BJ (cell line): Measurements from ENCODE around the gene CD244. TPM values are rescaled to one million over a fixed set of nuclear protein-coding genes. Genes with fewer than 3 reads are reported as not detected.
"Not testable (repeated sequence)": the region's sequence is repeated elsewhere in the genome, so short reads cannot be mapped to it uniquely, and the experiment has no call there.

Source experiments
- CTCF ChIA-PET: fragments of 350-600 bp; formaldehyde crosslinking; extraction: SDS; loops from one replicate; lab custom pipeline; 2021; ENCODE audit warnings: antibody characterized with exemption, inconsistent platforms; lab: Yijun Ruan, JAX
- POLR2A ChIA-PET: fragments of 300-600 bp; sonication (Branson Sonifier 250); formaldehyde crosslinking; extraction: SDS; loops from one replicate; lab custom pipeline; 2021; ENCODE audit warnings: antibody characterized with exemption; lab: Charles Lee
- DNase-seq: peaks from one replicate; pipeline ENCODE4 v3.0.0-alpha.2; 2011; ENCODE audit warnings: low read depth
- H3K27me3 ChIP-seq: 2 replicates; pipeline ENCODE4 v1.6.0; 2011; ENCODE audit warnings: low read length; ENCODE audit not compliant: control insufficient read depth, insufficient read depth
- H3K36me3 ChIP-seq: 2 replicates; pipeline ENCODE4 v1.5.1; 2011; ENCODE audit warnings: low read length; ENCODE audit not compliant: control insufficient read depth, insufficient read depth
- H3K4me3 ChIP-seq: 2 replicates; pipeline ENCODE4 v1.5.1; 2011; ENCODE audit warnings: low read depth, mild to moderate bottlenecking, control low read depth, low read length
- CTCF ChIP-seq: IDR thresholded peaks from 2 replicates; pipeline ENCODE4 v1.5.1; 2011; ENCODE audit warnings: low read depth, mild to moderate bottlenecking, control low read depth, inconsistent platforms, low read length, moderate library complexity; ENCODE audit not compliant: insufficient read depth
- polyA plus RNA-seq: library from polyadenylated mRNA; depleted of rRNA; stranded (reverse); fragments of >200 nt; gene quantifications from 2 replicates; pipeline ENCODE4 v1.2.3, GENCODE V29; 2011

The CD244 gene
- polyA plus RNA-seq, 1 experiment, result not detected

GRCh38 chr1:160907976-160908375 is 45.3 kb upstream of the CD244 start:
- no peak overlapping the region for H3K4me3 ChIP-seq
- CTCF ChIA-PET, result interaction anchor here (0.6 to 1.6 kb wide), 2 partner anchors 28 to 240 kb away, joined by 3 to 4 read pairs; no protein-coding TSS in a partner anchor
- POLR2A ChIA-PET, result no interaction called here
- no peak for TF ChIP-seq CTCF
- H3K36me3 ChIP-seq, result no peaks in the 10 kb centered on the region
- H3K27me3 ChIP-seq, result no peaks in the 10 kb centered on the region; the same call in 1 of the 2 replicates
- no peak for DNase-seq

GRCh38 chr1:160905617-160905989 is 42.9 kb upstream of the CD244 start:
- POLR2A ChIA-PET, result no interaction called here
- H3K36me3 ChIP-seq, result no peaks in the 10 kb centered on the region

GRCh38 chr1:160904783-160905616 is 42.3 kb upstream of the CD244 start:
- no peaks in the 10 kb centered on the region; the same call in 1 of the 2 replicates for H3K27me3 ChIP-seq
- TF ChIP-seq CTCF, result no peak
- CTCF ChIA-PET, result no interaction called here
- no peak for DNase-seq
- POLR2A ChIA-PET, result interaction anchor here (0.5 kb wide), 1 partner anchor 86 kb away, joined by 3 read pairs; no protein-coding TSS in a partner anchor
- no peaks in the 10 kb centered on the region for H3K36me3 ChIP-seq
- no peak overlapping the region for H3K4me3 ChIP-seq

More at GRCh38 chr1:160905617-160905989, 42.9 kb upstream of the CD244 start:
- Histone ChIP-seq H3K27me3 (no peaks in the 10 kb centered on the region; the same call in 1 of the 2 replicates), H3K4me3 (no peak overlapping the region)
- CTCF ChIA-PET, result no interaction called here
- no peak for TF ChIP-seq CTCF
- DNase-seq, result no peak

GRCh38 chr1:160902251-160902650 is 39.6 kb upstream of the CD244 start:
- H3K36me3 ChIP-seq, DNase-seq, H3K4me3 ChIP-seq, CTCF ChIA-PET, POLR2A ChIA-PET, H3K27me3 ChIP-seq: not testable (repeated sequence)

- Histone ChIP-seq H3K36me3 (no peaks in the 10 kb centered on the region), H3K4me3 (no peak overlapping the region), H3K27me3 (no peaks in the 10 kb centered on the region)
- ChIA-PET POLR2A (no interaction called here), CTCF (no interaction called here)
- DNase-seq, result no peak
- TF ChIP-seq CTCF, result no peak
Measured at GRCh38 chr1:160901768-160902167, 39.1 kb upstream of the CD244 start.

- DNase-seq, CTCF ChIA-PET, H3K4me3 ChIP-seq, H3K36me3 ChIP-seq, POLR2A ChIA-PET, H3K27me3 ChIP-seq: not testable (repeated sequence)
Measured at GRCh38 chr1:160900683-160901082, 38.0 kb upstream of the CD244 start.

- H3K27me3 ChIP-seq, POLR2A ChIA-PET, DNase-seq, H3K36me3 ChIP-seq, H3K4me3 ChIP-seq, CTCF ChIA-PET: not testable (repeated sequence)
Measured at GRCh38 chr1:160894368-160895135, 31.9 kb upstream of the CD244 start.
